GM21390 (cell line): ENCODE data around the gene GLG1.
"Not testable (repeated sequence)": the region's sequence is repeated elsewhere in the genome, so short reads cannot be mapped to it uniquely, and the experiment has no call there.

Source experiments
- ATAC-seq: cut with Tn5 transposase; IDR thresholded peaks from one replicate; pipeline ENCODE4 v1.9.1; 2021; ENCODE audit not compliant: unreplicated experiment

The GLG1 gene

GRCh38 chr16:74412775-74413390, 194.0 kb downstream of the GLG1 start:
- not testable (repeated sequence) for ATAC-seq

- not testable (repeated sequence) for ATAC-seq
Observed at GRCh38 chr16:74412138-74412774, 194.7 kb downstream of the GLG1 start.

DNA sequence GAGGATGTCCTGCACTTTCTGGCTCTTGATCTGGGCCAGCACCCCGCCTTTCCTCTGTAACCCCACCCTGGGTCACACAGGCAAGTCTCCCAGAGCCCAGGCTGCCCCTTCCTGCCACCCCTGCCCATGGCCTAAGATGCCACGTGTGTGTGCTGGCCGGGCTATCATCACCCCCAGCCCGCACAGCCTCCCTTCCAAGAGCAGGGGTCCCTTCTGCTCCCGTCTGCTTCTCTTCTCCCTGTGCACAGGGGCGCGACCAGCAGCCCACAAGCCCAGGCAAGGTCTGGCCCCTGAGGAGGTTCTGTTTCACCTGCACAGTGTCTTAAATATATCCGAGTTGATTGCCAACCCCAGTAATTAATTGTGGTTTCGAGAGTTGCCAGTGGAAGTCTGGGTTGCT, 195.9 kb downstream of the GLG1 start:
- not testable (repeated sequence) for ATAC-seq

DNA sequence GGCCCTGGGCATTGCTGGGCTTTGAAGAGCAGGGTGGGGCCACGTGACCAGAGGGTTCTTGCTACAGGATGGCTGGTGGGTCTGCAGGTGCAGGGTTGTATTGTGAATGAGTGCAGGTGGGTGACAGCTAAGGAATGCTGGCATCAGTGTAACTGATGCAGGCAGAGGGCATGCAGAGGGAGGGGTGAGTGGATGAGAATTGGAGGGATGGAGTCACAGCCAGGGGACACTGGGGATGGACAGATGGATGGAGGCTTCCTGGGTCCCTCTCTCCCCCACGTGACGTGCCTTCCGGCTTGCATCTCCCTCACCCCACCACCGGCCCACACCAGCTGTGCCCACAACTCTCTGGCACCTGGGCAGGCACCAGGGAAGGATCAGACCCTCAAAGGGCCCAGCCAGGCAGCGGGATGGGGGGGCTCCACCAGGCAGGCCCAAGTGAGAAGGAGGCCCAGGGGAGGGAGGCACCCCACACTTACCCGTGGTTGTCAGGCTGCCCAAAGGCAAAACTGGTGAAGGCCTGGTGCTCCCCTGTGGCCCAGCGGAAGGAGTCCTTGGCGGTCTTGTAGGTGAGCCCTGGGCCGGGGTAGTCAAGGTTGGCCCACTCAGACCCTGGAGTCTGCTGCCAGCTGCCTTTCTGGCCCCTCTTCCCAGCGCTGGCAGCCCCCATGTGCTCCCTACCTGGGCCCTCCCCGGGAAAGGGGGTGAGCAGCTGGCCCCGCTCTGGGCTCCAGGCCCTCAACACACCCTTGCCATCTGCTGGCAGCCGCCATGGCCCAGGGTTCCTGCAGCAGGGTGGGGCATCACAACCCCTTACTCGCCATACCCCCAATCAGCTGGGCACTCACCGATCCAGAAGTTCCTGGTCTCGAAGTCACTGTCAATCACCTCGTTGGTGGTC, 196.6 kb downstream of the GLG1 start:
- ATAC-seq, result not testable (repeated sequence)

DNA sequence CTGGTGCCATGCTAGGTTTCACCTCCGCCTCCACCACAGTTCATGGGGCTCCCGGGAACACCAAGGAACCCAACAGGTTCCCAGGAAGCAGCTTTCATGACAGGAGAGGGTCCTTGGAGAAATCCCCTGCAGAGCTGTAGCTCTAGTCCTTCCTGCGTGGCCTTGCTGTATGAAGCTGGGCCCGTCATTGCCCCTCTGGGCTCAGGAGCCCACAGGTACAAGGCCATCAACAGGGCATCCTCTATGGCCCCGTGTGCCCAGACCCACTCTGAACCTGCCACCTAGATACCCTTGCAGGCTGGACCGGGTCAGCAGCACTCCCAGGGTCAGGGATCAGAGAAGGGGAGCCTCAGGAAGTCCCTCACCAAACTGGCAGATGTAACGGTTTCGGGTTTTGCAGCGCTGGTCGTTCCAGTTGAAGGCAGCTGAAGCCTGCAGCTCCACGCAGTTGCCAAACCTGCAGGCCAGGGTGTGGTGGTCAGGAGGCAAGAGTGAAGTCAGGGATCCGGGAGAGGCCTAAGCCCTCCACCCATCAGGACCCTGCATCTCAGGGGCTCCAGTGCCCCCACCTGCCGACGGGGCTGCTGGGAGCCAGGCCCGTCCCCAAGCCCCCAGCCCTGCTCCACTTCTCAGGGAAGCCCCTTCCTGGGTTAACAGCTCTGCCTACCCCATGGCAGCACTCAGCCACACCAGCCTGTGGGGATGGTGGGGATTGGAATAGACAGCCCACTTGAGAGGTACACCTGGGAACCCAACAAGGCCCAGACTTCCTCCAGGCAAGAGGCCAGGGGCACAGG, 197.5 kb downstream of the GLG1 start:
- ATAC-seq, result not testable (repeated sequence)

GRCh38 chr16:74407362-74407705, 199.6 kb downstream of the GLG1 start:
- ATAC-seq, result not testable (repeated sequence)

GRCh38 chr16:74406600-74407361, 200.1 kb downstream of the GLG1 start:
- not testable (repeated sequence) for ATAC-seq

DNA sequence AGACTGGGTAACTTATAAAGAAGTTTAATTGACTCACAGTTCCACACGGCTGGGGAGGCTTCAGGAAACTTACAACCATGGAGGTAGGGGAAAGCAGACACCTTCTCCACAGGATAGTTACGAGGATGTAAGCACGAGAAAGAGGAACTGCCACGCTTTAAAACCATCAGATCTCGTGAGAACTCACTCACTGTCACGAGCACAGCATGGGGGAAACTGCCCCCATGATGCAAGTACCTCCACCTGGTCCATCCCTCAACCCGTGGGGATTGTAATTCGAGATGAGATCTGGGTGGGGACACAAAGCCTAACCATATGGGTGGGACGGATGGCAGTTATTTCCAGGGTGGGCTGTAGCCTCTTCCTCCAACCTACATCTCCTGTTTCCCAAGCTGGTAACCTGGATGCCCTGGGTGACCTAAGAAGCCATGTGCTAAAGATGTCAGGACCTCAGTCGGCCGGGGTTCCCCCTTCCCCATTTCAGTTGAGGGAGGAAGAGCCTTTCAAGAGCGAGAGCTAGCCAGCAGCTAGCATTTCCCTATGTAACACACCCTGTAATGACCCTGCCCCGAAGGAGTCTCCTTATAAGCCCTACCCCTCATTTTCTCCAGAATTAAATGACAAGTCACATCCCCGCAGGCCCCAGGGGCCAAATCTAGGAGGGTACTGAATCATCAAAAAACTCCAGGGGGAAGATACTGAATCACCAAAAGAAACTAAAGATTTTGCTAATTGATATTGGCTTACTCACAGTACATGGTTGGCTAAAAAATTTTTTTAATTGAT, 202.6 kb downstream of the GLG1 start:
- ATAC-seq, result not testable (repeated sequence)

- ATAC-seq, result not testable (repeated sequence)
Observed at GRCh38 chr16:74400238-74400637, 206.7 kb downstream of the GLG1 start.

DNA sequence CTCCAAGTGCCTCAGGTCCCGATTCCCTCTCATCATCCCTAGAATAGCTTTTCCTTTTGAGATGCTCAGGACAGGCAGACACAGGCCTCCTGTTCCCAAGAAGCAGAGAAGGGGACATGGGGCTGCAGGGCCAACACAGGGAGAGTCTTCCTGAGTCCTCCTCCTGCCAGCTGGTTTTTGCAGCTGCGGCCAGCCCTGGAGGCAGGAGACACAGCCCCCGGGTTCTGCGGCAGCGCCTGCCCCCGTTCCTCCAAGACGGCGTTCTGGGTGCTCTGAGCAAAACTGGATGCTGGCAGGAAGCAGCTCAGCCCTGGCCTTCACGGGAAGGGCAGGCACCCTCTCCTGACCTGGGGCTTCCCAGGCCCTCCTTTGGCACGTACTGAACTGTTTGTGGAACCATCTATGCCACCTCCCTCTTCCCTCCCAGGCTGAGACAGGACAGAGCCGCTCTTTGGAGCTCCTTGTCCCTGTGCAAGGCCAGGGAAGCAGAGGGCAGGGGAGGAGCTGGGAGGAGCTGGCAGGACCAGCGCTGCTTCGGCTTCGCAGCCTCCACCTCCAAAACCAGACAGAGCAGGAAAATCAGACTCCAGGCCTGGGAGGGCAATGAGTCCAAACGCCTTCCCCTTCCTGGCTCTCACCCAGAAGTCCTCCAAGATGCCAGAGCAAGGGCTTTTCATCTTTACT, 208.6 kb downstream of the GLG1 start:
- ATAC-seq, result not testable (repeated sequence)
